Measurements from ENCODE around the gene UGGT1.

The UGGT1 gene, protein sequence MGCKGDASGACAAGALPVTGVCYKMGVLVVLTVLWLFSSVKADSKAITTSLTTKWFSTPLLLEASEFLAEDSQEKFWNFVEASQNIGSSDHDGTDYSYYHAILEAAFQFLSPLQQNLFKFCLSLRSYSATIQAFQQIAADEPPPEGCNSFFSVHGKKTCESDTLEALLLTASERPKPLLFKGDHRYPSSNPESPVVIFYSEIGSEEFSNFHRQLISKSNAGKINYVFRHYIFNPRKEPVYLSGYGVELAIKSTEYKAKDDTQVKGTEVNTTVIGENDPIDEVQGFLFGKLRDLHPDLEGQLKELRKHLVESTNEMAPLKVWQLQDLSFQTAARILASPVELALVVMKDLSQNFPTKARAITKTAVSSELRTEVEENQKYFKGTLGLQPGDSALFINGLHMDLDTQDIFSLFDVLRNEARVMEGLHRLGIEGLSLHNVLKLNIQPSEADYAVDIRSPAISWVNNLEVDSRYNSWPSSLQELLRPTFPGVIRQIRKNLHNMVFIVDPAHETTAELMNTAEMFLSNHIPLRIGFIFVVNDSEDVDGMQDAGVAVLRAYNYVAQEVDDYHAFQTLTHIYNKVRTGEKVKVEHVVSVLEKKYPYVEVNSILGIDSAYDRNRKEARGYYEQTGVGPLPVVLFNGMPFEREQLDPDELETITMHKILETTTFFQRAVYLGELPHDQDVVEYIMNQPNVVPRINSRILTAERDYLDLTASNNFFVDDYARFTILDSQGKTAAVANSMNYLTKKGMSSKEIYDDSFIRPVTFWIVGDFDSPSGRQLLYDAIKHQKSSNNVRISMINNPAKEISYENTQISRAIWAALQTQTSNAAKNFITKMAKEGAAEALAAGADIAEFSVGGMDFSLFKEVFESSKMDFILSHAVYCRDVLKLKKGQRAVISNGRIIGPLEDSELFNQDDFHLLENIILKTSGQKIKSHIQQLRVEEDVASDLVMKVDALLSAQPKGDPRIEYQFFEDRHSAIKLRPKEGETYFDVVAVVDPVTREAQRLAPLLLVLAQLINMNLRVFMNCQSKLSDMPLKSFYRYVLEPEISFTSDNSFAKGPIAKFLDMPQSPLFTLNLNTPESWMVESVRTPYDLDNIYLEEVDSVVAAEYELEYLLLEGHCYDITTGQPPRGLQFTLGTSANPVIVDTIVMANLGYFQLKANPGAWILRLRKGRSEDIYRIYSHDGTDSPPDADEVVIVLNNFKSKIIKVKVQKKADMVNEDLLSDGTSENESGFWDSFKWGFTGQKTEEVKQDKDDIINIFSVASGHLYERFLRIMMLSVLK (N-terminal part only)

DNA sequence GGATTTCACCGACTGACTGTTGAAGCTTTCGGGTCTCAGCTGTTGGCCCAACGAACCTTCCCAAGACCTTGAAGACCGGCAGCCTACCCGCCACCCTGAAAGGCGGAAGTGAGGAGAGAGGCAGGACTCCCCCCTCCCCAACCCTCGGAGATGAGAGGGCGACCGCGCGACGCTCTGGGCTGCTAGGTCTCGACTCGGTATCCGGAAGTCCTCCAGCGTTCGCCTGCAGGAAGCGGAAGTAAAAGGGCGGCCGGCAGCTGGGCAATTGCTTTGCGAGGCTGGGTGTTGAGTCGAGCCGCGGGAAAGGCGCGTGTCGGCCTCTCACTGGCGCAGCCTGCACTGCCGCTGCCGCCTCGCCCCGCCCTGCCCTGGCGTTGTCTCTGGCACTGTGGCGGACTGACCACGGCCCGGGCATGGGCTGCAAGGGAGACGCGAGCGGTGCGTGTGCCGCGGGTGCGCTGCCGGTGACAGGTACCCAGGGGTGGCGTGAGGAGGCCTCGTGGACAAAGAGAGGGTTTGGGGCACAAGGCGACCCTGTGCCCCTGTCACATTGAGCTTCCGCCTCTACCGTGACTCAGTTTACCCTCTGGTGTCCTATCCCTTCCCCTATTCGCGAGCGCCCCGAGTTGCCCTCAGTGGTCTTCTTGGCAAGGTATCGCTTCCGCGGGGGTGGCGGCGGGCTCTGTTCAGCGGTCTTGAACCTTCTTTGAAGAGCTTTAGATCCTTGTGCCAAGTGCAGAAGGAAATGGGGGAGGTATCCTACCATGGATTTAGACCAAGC, at the start of gene UGGT1:
Gene UGGT1 (plus strand): TSS at position 256 of the 781 bp plus-strand sequence. CDS start 158 bp downstream, at position 414.
- peak; percentile 87 to 91 for DNase-seq

DNA sequence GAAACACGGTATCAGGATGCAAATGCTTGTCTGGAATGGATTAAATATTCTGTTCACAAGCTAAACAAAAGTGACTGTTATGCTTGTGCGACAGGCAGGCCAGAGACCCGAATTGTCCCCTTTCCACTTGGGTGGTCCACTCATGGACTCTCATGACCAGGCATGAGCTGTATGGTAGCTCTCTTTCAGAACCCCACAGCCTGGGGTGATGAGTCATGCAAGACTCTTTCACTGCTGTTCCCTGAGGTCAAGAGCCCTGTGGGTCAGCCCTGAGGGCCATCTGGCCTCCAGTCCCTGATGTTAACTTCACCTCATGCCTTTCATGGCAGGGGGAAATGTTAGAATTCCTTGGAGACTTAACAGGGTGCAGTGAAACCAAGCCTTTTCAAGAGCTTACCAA, 49.4 kb upstream of the UGGT1 start:
- no peak for DNase-seq

DNA sequence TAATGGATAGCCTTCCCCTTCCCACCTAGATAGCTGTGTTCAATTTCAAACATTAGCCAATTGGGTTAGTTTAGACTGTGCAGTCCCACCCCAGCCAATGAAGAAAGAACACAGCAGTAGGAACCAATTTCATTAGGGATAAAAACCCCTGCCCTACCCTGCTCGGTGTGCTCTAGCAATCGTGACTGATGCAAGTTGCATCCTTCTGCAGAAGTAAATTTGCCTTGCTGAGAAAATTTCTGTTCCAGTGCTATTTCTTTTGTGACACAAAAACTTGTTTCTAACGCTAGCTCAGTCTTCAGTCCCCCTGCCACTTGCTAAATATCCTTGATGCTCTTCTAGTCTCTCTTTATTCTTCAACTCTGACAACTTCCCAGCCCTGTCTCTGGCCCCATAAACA, 48.0 kb upstream of the UGGT1 start:
- no peak for DNase-seq

DNA sequence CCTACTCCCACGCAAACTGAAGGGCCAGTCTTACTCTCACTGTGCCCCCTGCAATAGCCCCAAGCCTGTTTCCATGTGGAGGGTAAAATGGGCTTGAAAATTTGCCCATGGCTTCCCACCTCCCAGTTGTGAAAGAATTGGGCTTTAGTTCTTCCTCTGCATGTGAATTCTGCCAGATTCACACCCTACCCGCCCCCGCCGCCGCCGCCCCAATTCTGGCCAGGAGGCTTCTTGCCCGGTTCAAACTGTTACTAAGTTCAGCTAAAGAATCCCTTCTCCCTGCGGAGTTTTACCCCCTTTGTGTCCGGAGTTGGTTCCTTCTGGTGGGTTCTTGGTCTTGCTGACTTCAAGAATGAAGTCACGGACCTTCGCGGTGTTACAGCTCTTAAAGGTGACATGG, 37.7 kb upstream of the UGGT1 start:
- DNase-seq, result no peak

DNA sequence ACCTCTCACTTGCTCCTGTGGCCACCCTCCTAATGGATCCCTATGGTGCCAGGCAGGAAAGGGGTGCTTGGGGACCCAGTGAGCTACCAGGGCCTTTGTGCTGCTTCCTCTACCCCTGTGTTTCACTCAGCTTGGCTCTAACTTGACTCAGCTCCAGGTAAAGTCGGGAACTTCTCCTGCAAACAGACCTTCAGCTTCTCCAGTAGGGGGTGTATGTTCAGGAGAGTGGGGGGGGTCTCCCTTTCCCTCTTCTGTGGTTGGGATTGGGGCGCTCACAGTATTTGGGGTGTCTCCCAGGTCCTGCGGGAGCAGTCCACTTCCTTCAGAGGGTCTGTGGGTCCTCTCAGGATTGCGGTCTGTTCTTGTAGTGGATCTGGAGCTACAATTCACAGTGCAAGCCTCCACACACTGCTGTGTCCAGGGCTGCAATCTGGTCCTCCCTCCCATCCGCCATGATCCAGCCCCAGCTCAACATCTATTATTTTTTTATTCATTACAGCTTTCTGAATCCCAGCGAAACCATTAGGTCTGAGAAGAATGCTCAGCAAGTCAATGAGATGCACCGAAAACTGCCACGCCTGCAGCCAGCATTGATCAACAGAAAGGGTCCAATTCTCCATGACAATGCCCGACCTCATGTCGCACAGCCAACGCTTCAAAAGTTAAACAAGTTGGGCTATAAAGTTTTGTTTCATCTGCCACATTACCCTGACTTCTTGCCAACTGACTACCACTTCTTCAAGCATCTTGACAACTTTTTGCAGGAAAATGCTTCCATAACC, 36.7 kb upstream of the UGGT1 start:
- no peak for DNase-seq

DNA sequence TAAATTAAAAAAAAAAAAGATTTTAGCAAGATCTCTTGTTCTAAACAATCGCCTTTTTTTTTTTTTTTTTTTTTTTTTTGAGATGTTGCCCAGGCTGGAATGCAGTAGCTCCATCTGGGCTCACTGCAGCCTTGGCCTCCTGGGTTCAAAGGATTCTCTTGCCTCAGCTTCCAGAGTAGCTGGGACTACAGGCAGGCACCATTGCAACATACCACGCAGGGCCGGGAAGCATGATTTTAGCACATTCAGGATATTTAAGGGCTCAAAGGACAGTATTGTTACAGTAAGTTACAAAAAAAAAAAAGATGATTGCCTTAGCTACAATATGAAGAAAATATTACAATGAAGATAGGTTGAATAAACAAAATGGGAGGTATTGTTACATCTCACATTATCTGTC, 33.7 kb upstream of the UGGT1 start:
- DNase-seq, result no peak

DNA sequence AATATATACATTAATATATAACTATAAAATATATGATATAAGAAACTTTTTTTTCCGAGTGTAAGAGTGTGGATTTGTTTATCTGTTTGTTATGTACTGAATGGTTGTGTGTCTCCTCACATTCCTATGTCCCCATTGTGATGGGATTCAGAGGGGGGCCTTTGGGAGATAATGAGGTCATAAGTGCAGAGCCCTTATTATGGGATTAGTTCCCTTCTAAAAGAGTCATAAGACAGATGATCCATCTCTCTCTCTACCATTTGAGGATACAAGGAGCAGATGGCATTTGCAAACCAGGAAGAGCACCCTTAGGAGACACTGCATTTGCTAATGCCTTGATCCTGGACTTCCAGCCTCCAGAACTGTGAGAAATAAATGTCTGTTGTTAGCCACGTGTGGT, 32.9 kb upstream of the UGGT1 start:
- DNase-seq, result no peak

DNA sequence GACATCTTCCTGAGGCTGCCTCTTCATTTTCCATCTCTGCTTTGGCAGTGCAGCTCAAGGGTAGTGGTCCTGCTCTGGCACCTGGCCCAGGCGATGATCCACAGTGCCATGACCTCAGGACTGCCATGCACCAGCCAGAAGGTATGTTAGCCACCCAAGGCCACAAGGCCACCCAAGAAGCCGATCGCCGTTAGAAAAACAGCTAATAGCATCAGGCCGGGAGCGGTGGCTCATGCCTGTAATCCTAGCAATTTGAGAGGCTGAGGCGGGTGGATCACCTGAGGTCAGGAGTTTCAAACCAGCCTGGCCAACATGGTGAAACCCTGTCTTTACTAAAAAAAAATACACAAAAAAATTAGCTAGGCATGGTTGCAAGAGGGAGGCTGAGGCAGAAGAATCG, 28.4 kb upstream of the UGGT1 start:
- DNase-seq, result no peak

DNA sequence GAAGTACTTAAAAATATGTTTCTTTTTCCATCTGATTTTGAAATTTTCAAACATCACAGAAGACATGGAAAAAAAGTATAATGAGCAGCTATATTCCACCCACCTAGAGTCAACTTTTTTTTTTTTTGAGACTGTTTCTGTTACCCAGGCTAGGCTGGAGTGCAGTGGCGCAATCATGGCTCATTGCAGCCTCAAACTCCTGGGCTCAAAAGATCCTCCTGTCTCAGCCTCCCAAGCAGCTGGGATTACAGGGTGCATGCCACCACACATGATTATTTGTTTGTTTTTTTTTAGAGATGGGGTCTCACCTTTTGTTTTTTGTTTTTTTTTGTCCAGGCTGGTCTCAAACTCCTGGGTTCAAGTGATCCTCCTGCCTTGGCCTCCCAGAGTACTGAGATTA, 26.6 kb upstream of the UGGT1 start:
- DNase-seq, result no peak

DNA sequence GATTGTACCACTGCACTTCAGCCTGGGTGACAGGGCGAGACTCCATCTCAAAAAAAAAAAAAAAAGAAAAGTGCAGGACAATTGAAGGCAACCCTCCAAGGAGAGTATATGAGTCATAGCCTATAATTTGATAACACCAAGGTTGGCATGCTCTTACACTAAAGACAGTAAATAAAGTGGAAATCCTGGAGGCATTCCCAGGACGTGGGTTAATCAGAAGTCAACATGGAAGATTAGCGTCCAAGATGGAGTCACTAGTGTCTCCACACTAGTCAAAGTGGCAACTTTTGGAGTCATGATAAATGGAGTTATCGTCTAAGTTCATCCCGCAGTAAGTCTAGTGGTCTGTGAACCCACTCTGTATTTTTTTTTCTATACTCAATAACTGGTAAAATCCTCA, 21.2 kb upstream of the UGGT1 start:
- no peak for DNase-seq

DNA sequence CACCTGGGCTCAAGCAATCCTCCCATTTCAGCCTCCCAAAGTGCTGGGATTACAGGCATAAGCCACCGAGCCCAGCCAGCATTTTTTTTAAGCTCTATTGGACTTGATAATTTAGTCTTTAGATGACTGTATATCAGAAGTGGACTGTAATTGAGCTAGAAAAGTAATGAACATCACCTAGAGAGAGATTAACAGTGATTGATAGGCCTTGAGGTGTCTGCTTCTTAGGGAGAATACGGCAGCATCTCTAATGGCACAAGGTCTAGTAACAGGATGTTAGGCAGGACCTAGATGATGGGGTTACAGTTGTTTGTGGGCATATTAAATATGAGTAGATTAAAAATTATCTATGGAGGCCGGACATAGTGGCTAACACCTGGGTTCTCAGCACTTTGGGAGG, 17.7 kb upstream of the UGGT1 start:
- DNase-seq, result no peak

DNA sequence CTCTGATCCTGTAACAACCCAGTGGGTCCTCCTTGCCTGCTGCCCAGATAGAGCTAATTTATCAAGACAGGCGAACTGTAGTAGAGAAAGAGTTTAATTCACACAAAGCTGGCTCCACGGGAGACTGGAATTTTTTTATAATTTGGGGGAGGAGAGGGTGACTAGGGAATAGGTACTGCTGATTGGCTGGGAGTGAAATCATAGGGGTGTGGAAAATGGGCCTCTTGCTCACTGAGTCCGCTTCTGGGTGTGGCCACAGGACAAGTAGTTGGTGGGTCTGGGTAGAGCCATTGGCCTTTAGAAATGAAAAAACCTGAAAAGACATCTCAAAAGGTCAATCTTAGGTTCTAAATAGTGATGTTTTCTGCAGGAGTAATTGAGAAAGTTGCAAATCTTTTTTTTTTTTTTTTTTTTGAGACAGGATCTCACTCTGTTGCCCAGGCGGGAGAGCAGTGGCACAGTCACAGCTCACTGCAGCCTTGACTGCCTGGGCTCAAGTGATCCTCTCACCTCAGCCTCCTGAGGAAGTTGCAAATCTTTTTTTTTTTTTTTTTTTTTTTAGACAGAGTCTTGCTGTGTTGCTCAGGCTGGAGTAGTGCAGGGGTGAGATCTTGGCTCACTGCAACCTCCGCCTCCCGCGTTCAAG, 14.4 kb upstream of the UGGT1 start:
- no peak for DNase-seq

DNA sequence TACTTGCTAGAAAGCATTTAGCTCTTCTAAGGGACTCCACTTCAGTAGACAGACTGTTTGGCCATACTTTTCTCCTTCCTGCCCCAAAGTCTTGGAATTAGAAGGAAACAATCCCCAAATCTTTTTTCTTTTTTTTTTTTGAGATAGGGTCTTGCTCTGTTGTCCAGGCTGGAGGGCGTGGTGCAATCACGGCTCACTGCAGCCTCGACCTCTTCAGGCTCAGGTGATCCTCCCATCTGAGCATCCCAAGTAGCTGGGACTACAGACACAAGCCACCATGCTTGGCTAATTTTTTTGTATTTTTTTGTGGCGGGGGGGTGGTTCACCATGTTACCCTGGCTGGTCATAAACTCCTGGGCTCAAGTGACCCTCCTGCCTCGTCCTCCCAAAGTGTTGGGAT, 6.2 kb upstream of the UGGT1 start:
- no peak for DNase-seq

DNA sequence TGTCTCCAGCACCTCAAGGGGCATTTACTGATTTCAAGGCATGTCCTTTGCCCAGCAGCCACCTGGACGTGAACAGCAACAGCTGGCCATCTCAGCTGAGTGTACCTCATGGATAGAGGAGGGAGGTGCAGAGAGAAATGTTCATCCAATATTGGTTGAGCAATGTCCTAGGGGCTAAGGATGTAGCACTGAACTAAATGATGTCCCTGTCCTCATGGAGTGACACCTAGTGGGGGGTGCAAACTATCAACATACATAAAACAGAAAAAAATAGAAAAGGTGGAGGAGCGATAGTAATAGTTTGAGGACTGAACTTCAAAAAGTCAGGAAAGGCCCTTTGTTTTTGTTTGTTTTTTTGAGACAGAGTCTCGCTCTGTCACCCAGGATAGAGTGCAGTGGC, 4.8 kb upstream of the UGGT1 start:
- no peak for DNase-seq

DNA sequence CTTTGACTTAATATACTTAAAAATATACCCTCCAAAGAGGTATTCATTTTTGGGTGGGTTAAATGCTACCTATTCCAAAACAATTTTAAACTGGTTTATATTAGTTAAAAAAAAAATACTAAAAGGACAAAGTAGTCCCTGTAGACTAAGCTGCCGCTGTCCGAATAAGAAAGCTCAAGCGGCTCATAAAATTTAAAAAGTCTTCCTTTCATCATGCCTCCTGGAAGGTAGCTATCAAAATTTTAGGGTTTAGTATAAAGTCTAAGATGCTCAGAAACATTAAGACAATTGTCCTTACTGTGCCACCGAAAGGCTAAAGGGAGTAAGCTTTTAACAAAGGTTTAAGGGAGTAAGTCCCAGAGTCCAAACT, 440 bp upstream of the UGGT1 start:
- no peak for DNase-seq

DNA sequence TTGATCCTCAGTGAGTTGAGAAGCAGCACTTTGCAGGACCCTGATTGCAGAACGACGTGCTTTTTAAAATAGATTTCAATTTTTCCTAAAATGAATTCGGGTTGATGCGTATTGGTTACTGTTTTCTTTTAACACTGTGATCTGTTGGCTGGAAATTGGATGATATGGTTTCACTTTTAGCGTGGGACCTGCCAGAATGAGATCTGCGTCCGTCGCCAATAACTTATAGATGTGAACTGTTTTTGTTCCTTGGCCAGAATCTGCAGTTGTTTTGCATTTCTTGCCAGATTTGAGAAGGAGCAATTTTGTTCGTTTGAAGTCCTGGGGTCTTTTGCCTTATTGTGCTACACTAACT, 703 bp downstream of the UGGT1 start:
- no peak for DNase-seq

DNA sequence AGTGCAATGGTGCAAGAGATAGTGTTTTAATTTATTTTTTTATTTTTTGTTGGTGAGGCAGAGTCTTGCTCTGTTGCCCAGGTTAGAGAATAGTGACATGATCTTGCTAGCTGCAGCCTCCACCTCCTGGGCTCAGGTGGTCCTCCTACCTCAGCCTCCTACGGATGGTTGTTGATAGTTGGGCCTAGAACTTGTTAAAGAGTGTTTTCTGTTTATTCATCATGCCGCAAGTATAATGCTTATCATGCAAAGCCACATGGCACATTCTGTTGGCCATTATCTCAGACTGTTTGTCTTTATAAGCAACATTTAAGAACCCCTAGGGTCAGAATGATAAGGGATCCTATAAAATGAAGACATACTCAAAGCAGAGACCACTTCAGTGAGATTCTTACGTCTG, 1.7 kb downstream of the UGGT1 start:
- no peak for DNase-seq

DNA sequence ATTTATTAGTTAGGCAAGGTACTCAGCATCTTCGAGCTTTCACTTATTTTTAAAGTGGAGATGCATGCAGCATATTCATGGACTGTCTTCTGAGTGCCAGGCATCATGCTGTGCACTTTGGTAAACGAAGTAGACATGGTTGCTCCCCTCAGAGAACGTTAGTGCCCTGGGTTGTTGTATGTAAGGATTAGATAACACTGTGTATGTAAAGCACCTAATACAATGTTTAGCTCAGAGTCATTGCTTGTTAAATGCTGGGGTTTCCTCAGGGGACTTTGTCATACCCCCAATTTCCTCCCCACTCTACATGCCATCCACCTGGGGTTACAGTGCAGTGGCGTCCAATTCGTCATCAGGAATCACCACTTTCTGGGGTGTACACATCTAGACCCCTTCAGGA, 2.8 kb downstream of the UGGT1 start:
- no peak for DNase-seq

DNA sequence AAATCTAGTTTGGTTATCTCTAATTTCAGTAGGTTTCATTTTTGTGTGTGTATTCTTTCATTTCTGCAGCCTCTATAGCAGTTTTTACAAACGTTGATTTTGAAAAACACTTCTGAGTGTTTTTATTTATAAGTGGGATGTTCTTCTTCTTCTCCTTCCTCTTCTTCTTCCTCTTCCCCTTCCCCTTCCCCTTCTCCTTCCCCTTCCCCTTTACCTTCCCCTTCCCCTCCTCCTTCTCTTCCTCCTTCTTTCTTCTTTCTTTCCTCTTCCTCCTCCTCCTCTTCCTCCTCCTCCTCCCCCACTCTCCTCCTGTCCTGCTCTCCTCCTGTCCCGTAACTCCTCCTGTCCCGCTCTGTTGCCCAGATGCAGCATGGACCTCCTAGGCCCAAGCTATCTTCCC, 4.2 kb downstream of the UGGT1 start:
- no peak for DNase-seq

DNA sequence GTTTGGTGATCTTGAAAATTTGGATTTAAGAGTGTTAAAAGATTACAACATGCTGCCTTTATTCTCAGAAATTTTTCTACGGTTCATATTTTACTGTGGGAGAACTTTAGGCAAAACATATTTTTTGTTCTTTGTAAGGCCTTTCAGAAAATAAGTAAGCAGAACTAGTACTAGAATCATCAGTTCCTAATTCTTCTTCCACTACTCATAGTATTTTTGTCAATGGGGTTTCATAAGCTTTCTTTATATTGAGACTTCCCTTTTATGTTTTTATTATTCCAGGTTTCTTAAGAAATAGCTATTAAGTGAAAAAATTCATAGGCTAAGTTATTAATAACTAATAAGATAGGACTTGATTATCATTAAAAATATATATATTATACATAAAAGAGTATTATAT, 12.4 kb downstream of the UGGT1 start:
- DNase-seq, result no peak

DNA sequence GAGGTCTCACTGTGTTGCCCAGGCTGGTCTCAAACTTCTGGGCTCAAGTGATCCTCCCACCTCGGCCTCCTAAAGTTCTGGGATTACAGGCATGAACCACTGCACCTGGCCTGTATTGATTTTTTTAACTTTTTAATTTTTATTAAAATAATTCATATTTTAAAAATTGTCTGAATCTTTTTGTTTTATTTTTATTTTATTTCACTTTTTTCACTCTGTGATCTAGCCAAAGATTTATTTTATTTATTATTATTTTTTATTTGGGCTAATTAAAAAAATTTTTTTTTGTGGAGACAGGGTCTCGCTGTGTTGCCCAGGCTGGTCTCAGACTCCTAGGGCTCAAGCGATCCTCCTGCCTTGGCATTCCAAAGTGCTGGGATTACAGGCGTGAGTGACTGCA, 14.1 kb downstream of the UGGT1 start:
- DNase-seq, result no peak
